ENCODE measurements around the gene PDGFD.

GRCh38 chr11:104127828-104128227 is 36.1 kb downstream of the PDGFD start:
- TF ChIP-seq CTCF (IDR thresholded peaks at IDR 0.05): no peak
- no peak for TF ChIP-seq POLR2AphosphoS5 (IDR thresholded peaks at IDR 0.05)
- TF ChIP-seq POLR2A (IDR thresholded peaks at IDR 0.05): no peak
